Activated CD4-positive, alpha-beta T cell treated with anti-CD3 and anti-CD28 coated beads for 36 hours (primary cell): ENCODE results near the gene MCM9. TPM values are rescaled to one million over a fixed set of nuclear protein-coding genes. Genes with fewer than 3 reads are reported as not detected.
A peak's percentile ranks its signal among the peaks of the same experiment; 100 is the strongest.

ENCODE experiments used
- ATAC-seq: fragments of 200-7000 bp; cut with Tn5 transposase; one replicate; pipeline ENCODE4 v1.10.0; 2021; ENCODE audit warnings: mild to moderate bottlenecking, moderate library complexity
- CTCF ChIA-PET: fragments of 350-600 bp; sonication (Branson Sonifier 250); formaldehyde crosslinking; loops from one replicate; lab custom pipeline; 2021; ENCODE audit warnings: antibody characterized with exemption; lab: Charles Lee
- POLR2A ChIA-PET: fragments of 350-600 bp; sonication (Branson Sonifier 250); formaldehyde crosslinking; loops from one replicate; lab custom pipeline; 2021; ENCODE audit warnings: antibody characterized with exemption, inconsistent platforms; lab: Charles Lee
- DNase-seq: peaks from one replicate; pipeline ENCODE4 v3.0.0-alpha.2; 2020
- H3K27ac Mint-ChIP-seq: one replicate; pipeline ENCODE4 v1.8.0; 2021; ENCODE audit warnings: mixed read lengths
- H3K27me3 Mint-ChIP-seq: one replicate; pipeline ENCODE4 v1.8.0; 2021; ENCODE audit warnings: mixed read lengths
- H3K36me3 Mint-ChIP-seq: one replicate; pipeline ENCODE4 v1.8.0; 2021; ENCODE audit warnings: low read depth, mixed read lengths
- H3K4me1 Mint-ChIP-seq: one replicate; pipeline ENCODE4 v1.8.0; 2021; ENCODE audit warnings: mixed read lengths
- H3K4me3 Mint-ChIP-seq: one replicate; pipeline ENCODE4 v1.8.0; 2021; ENCODE audit warnings: mild to moderate bottlenecking, moderate library complexity, mixed read lengths
- H3K9me3 Mint-ChIP-seq: one replicate; pipeline ENCODE4 v1.8.0; 2021; ENCODE audit warnings: low read depth, mixed read lengths
- intact Hi-C, 2 experiments: fragments of 100-400 bp; cut with DNase I in 1 of 2; cut with micrococcal nuclease in 1 of 2; formaldehyde crosslinking; loops; one replicate each; pipeline versions ENCODE4 v1.14.2 to v1.15.1; 2022 to 2024; cut with DNase I, micrococcal nuclease
- total RNA-seq, 2 experiments: library from RNA; stranded (reverse); gene quantifications; one replicate each; pipeline ENCODE4 v1.2.3, GENCODE V29; 2021

Gene MCM9
- total RNA-seq = 10 to 100 TPM; 17.0 to 17.2 TPM

GRCh38 chr6:118934461-118935330 is at the start of gene MCM9:
TSS of gene MCM9 (minus strand) at chr6:118935159. CDS start at chr6:118931723, 3,436 bp downstream.
- DNase-seq (peak; percentile 94), ATAC-seq (peak; percentile 97)
- intact Hi-C loops = loop anchor here (1.0 to 10.0 kb wide), 11 partner anchors 40 to 1332 kb away; partner anchors contain the start of genes ASF1A (in 2 of the 2), CEP85L (in 2 of the 2), FAM184A (in 2 of the 2) and MAN1A1 (in 2 of the 2)
- H3K4me1 Mint-ChIP-seq = peaks cover 35% of the 10 kb centered on the region
- peak within 1 kb of the TSS; percentile 94 for H3K27ac Mint-ChIP-seq
- peak within 1 kb of the TSS; percentile 87 for H3K4me3 Mint-ChIP-seq
- ChIA-PET POLR2A (no interaction called here), CTCF (interaction anchor here (0.8 to 1.6 kb wide), 7 partner anchors 38 to 374 kb away, joined by 3 to 4 read pairs (median 3); no protein-coding TSS in a partner anchor)
- peaks cover 2% of the 10 kb centered on the region for H3K9me3 Mint-ChIP-seq
- H3K36me3 Mint-ChIP-seq = peaks cover 29% of the 10 kb centered on the region
- H3K27me3 Mint-ChIP-seq = no peaks in the 10 kb centered on the region

GRCh38 chr6:118984342-118984741 is 49.4 kb upstream of the MCM9 start:
- H3K9me3 Mint-ChIP-seq = no peaks in the 10 kb centered on the region
- H3K4me1 Mint-ChIP-seq = peaks cover 2% of the 10 kb centered on the region
- intact Hi-C loops = no loop called here
- CTCF ChIA-PET = no interaction called here
- ATAC-seq = no peak
- POLR2A ChIA-PET = no interaction called here
- H3K36me3 Mint-ChIP-seq = peaks cover 2% of the 10 kb centered on the region
- H3K4me3 Mint-ChIP-seq = no peak overlapping the region
- no peaks in the 10 kb centered on the region for H3K27me3 Mint-ChIP-seq
- H3K27ac Mint-ChIP-seq = no peak overlapping the region
- no peak for DNase-seq

GRCh38 chr6:118982575-118982911 is 47.6 kb upstream of the MCM9 start:
- ChIA-PET POLR2A (no interaction called here), CTCF (interaction anchor here (0.8 to 1.5 kb wide), 7 partner anchors 8 to 147 kb away, joined by 3 to 4 read pairs (median 3); no protein-coding TSS in a partner anchor)
- intact Hi-C loops = no loop called here
- no peak for DNase-seq
- Mint-ChIP-seq H3K27me3 (no peaks in the 10 kb centered on the region), H3K4me1 (peaks cover 2% of the 10 kb centered on the region), H3K4me3 (no peak overlapping the region), H3K36me3 (peaks cover 12% of the 10 kb centered on the region), H3K9me3 (no peaks in the 10 kb centered on the region), H3K27ac (no peak overlapping the region)
- no peak for ATAC-seq

GRCh38 chr6:118981884-118982574 is 47.1 kb upstream of the MCM9 start:
- CTCF ChIA-PET = interaction anchor here (0.8 to 1.5 kb wide), 7 partner anchors 8 to 148 kb away, joined by 3 to 4 read pairs (median 3); no protein-coding TSS in a partner anchor
- no peak overlapping the region for H3K4me3 Mint-ChIP-seq
- peaks cover 2% of the 10 kb centered on the region for H3K4me1 Mint-ChIP-seq
- no peaks in the 10 kb centered on the region for H3K9me3 Mint-ChIP-seq
- intact Hi-C loops = no loop called here
- DNase-seq (no peak), ATAC-seq (no peak)
- H3K27ac Mint-ChIP-seq = no peak overlapping the region
- H3K36me3 Mint-ChIP-seq = peaks cover 12% of the 10 kb centered on the region
- POLR2A ChIA-PET = no interaction called here
- H3K27me3 Mint-ChIP-seq = no peaks in the 10 kb centered on the region

- ChIA-PET POLR2A (no interaction called here), CTCF (no interaction called here)
- H3K27me3 Mint-ChIP-seq = no peaks in the 10 kb centered on the region
- no peaks in the 10 kb centered on the region for H3K9me3 Mint-ChIP-seq
- ATAC-seq (no peak), DNase-seq (no peak)
- peaks cover 19% of the 10 kb centered on the region for H3K36me3 Mint-ChIP-seq
- intact Hi-C loops = no loop called here
- H3K27ac Mint-ChIP-seq = no peak overlapping the region
- no peak overlapping the region for H3K4me3 Mint-ChIP-seq
- no peaks in the 10 kb centered on the region for H3K4me1 Mint-ChIP-seq
These were observed 45.1 kb upstream of the MCM9 start for GRCh38 chr6:118980063-118980462.

GRCh38 chr6:118974790-118975189 is 39.8 kb upstream of the MCM9 start:
- CTCF ChIA-PET = interaction anchor here (0.6 to 13.3 kb wide), 4 partner anchors 8 to 263 kb away, joined by 3 to 280 read pairs (median 4); no protein-coding TSS in a partner anchor

GRCh38 chr6:118971682-118972081 is 36.7 kb upstream of the MCM9 start:
- H3K27ac Mint-ChIP-seq = no peak overlapping the region
- H3K27me3 Mint-ChIP-seq = no peaks in the 10 kb centered on the region
- ATAC-seq (no peak), DNase-seq (no peak)
- H3K4me3 Mint-ChIP-seq = no peak overlapping the region
- H3K9me3 Mint-ChIP-seq = no peaks in the 10 kb centered on the region
- ChIA-PET CTCF (interaction anchor here (13.3 kb wide), 1 partner anchor 141 kb away, joined by 280 read pairs; no protein-coding TSS in a partner anchor), POLR2A (no interaction called here)
- intact Hi-C loops = no loop called here
- no peaks in the 10 kb centered on the region for H3K4me1 Mint-ChIP-seq
- peaks cover 5% of the 10 kb centered on the region for H3K36me3 Mint-ChIP-seq

More at GRCh38 chr6:118974790-118975189, 39.8 kb upstream of the MCM9 start:
- Mint-ChIP-seq H3K27ac (no peak overlapping the region), H3K9me3 (no peaks in the 10 kb centered on the region), H3K27me3 (no peaks in the 10 kb centered on the region), H3K4me1 (no peaks in the 10 kb centered on the region), H3K4me3 (no peak overlapping the region), H3K36me3 (peaks cover 18% of the 10 kb centered on the region)
- intact Hi-C loops = no loop called here
- POLR2A ChIA-PET = no interaction called here
- no peak for ATAC-seq
- DNase-seq = no peak

- H3K36me3 Mint-ChIP-seq = peaks cover 3% of the 10 kb centered on the region
- no peaks in the 10 kb centered on the region for H3K27me3 Mint-ChIP-seq
- ChIA-PET CTCF (interaction anchor here (13.3 kb wide), 1 partner anchor 142 kb away, joined by 280 read pairs; no protein-coding TSS in a partner anchor), POLR2A (no interaction called here)
- H3K4me1 Mint-ChIP-seq = no peaks in the 10 kb centered on the region
- H3K27ac Mint-ChIP-seq = no peak overlapping the region
- DNase-seq (no peak), ATAC-seq (no peak)
- no peak overlapping the region for H3K4me3 Mint-ChIP-seq
- no peaks in the 10 kb centered on the region for H3K9me3 Mint-ChIP-seq
- intact Hi-C loops = no loop called here
These were observed 35.9 kb upstream of the MCM9 start for GRCh38 chr6:118970866-118971265.

GRCh38 chr6:118968416-118968815 is 33.5 kb upstream of the MCM9 start:
- no peak overlapping the region for H3K27ac Mint-ChIP-seq
- H3K27me3 Mint-ChIP-seq = no peaks in the 10 kb centered on the region
- no peak for DNase-seq
- H3K4me1 Mint-ChIP-seq = no peaks in the 10 kb centered on the region
- H3K36me3 Mint-ChIP-seq = no peaks in the 10 kb centered on the region
- H3K4me3 Mint-ChIP-seq = no peak overlapping the region
- intact Hi-C loops = loop anchor here (1.0 to 10.0 kb wide), 3 partner anchors 142 to 684 kb away; partner anchors contain the start of gene MAN1A1 (in 1 of the 2)
- no peaks in the 10 kb centered on the region for H3K9me3 Mint-ChIP-seq
- ChIA-PET CTCF (interaction anchor here (0.6 to 13.3 kb wide), 10 partner anchors 9 to 379 kb away, joined by 3 to 280 read pairs (median 3); no protein-coding TSS in a partner anchor), POLR2A (no interaction called here)
- ATAC-seq = no peak

- H3K4me1 Mint-ChIP-seq = no peaks in the 10 kb centered on the region
- no peaks in the 10 kb centered on the region for H3K36me3 Mint-ChIP-seq
- no peak overlapping the region for H3K27ac Mint-ChIP-seq
- POLR2A ChIA-PET = no interaction called here
- CTCF ChIA-PET = interaction anchor here (0.9 to 13.3 kb wide), 3 partner anchors 15 to 181 kb away, joined by 3 to 280 read pairs (median 4); no protein-coding TSS in a partner anchor
- intact Hi-C loops = loop anchor here in 1 of 2 experiments (10.0 kb wide), 2 partner anchors 378 to 682 kb away; partner anchors contain the start of gene MAN1A1
- no peaks in the 10 kb centered on the region for H3K27me3 Mint-ChIP-seq
- H3K4me3 Mint-ChIP-seq = no peak overlapping the region
- DNase-seq (no peak), ATAC-seq (no peak)
- no peaks in the 10 kb centered on the region for H3K9me3 Mint-ChIP-seq
These were observed 32.3 kb upstream of the MCM9 start for GRCh38 chr6:118967239-118967638.

- DNase-seq (no peak), ATAC-seq (no peak)
- Mint-ChIP-seq H3K4me1 (no peaks in the 10 kb centered on the region), H3K9me3 (no peaks in the 10 kb centered on the region), H3K27me3 (no peaks in the 10 kb centered on the region), H3K27ac (no peak overlapping the region), H3K36me3 (no peaks in the 10 kb centered on the region), H3K4me3 (no peak overlapping the region)
- intact Hi-C loops = loop anchor here in 1 of 2 experiments (10.0 kb wide), 2 partner anchors 379 to 681 kb away; partner anchors contain the start of gene MAN1A1
- POLR2A ChIA-PET = no interaction called here
- CTCF ChIA-PET = interaction anchor here (0.9 to 13.3 kb wide), 3 partner anchors 16 to 162 kb away, joined by 4 to 280 read pairs (median 4); no protein-coding TSS in a partner anchor
These were observed 30.9 kb upstream of the MCM9 start for GRCh38 chr6:118965843-118966370.
